Measurements from ENCODE around the gene EFHC1. TPM values are rescaled to one million over a fixed set of nuclear protein-coding genes. Genes with fewer than 3 reads are reported as not detected.

EFHC1 gene
- polyA plus RNA-seq, 1 donor from 2014 or later = 173 TPM

- no peak overlapping the region for H3K9ac ChIP-seq (ENCODE audit: low read length)
- H3K4me3 ChIP-seq (ENCODE audit: low read length) = no peak overlapping the region
- H3F3A ChIP-seq (ENCODE audit: insufficient read depth, low read length, poor library complexity, severe bottlenecking) = no peaks in the 10 kb centered on the region
- H3K79me2 ChIP-seq (replicated peaks; ENCODE audit: insufficient read depth, low read length) = no peaks in the 10 kb centered on the region
- TF ChIP-seq SMC3 (conservative IDR thresholded peaks at IDR 0.05; ENCODE audit: poor library complexity) = no peak
- TF ChIP-seq POLR2AphosphoS5 (IDR thresholded peaks at IDR 0.05) = no peak
- TF ChIP-seq MXI1 (conservative IDR thresholded peaks at IDR 0.05; ENCODE audit: poor library complexity, severe bottlenecking) = no peak
- no peak for TF ChIP-seq REST (IDR thresholded peaks at IDR 0.05; ENCODE audit: borderline replicate concordance)
- TF ChIP-seq CTCF (IDR thresholded peaks at IDR 0.05; ENCODE audit: poor library complexity, severe bottlenecking) = no peak
- TF ChIP-seq RAD21 (conservative IDR thresholded peaks at IDR 0.05) = no peak
- no peak for TF ChIP-seq EZH2 (IDR thresholded peaks at IDR 0.05; ENCODE audit: borderline replicate concordance, insufficient read depth, low read length, poor library complexity, severe bottlenecking)
- TF ChIP-seq EP300 (conservative IDR thresholded peaks at IDR 0.05; ENCODE audit: poor library complexity, severe bottlenecking) = no peak
- TF ChIP-seq TAF1 (IDR thresholded peaks at IDR 0.05; ENCODE audit: low read depth) = no peak
- no peaks in the 10 kb centered on the region for H4K20me1 ChIP-seq (ENCODE audit: insufficient read depth)
- no peaks in the 10 kb centered on the region for H3K9me2 ChIP-seq (ENCODE audit: insufficient read depth, low read length)
- no peak overlapping the region for H2AFZ ChIP-seq (ENCODE audit: low read depth, low read length)
- no peaks in the 10 kb centered on the region for H3K9me3 ChIP-seq (ENCODE audit: low read length)
- no peak overlapping the region for H3K27ac ChIP-seq (ENCODE audit: low read length)
- no peak overlapping the region for H3K4me2 ChIP-seq (ENCODE audit: low read length)
- H3K27me3 ChIP-seq (ENCODE audit: insufficient read depth, low read depth, low read length) = no peaks in the 10 kb centered on the region
- H3K36me3 ChIP-seq (ENCODE audit: insufficient read depth, low read length) = no peaks in the 10 kb centered on the region
These were observed 123.8 kb downstream of the EFHC1 start for GRCh38 chr6:52543729-52544601.

GRCh38 chr6:52544602-52545405, 124.7 kb downstream of the EFHC1 start:
- H4K20me1 ChIP-seq (ENCODE audit: insufficient read depth) = no peaks in the 10 kb centered on the region
- no peaks in the 10 kb centered on the region for H3K36me3 ChIP-seq (ENCODE audit: insufficient read depth, low read length)
- H2AFZ ChIP-seq (ENCODE audit: low read depth, low read length) = no peak overlapping the region
- no peak for TF ChIP-seq CTCF (IDR thresholded peaks at IDR 0.05; ENCODE audit: poor library complexity, severe bottlenecking)
- TF ChIP-seq EP300 (conservative IDR thresholded peaks at IDR 0.05; ENCODE audit: poor library complexity, severe bottlenecking) = no peak
- no peaks in the 10 kb centered on the region for H3F3A ChIP-seq (ENCODE audit: insufficient read depth, low read length, poor library complexity, severe bottlenecking)
- H3K27me3 ChIP-seq (ENCODE audit: insufficient read depth, low read depth, low read length) = no peaks in the 10 kb centered on the region
- H3K4me2 ChIP-seq (ENCODE audit: low read length) = no peak overlapping the region
- no peak overlapping the region for H3K27ac ChIP-seq (ENCODE audit: low read length)
- no peak overlapping the region for H3K9ac ChIP-seq (ENCODE audit: low read length)
- H3K4me3 ChIP-seq (ENCODE audit: low read length) = no peak overlapping the region
- H3K9me2 ChIP-seq (ENCODE audit: insufficient read depth, low read length) = no peaks in the 10 kb centered on the region
- H3K79me2 ChIP-seq (replicated peaks; ENCODE audit: insufficient read depth, low read length) = no peaks in the 10 kb centered on the region
- no peaks in the 10 kb centered on the region for H3K9me3 ChIP-seq (ENCODE audit: low read length)

Measured in neural cell (in vitro differentiated cells).